ENCODE data around the gene CNNM1.

GRCh38 chr10:99369126-99369525 lies 40.0 kb downstream of the CNNM1 start:
- TF ChIP-seq GATA2 (IDR thresholded peaks at IDR 0.05; ENCODE audit: low read depth, low read length), result no peak
- TF ChIP-seq GATA3 (IDR thresholded peaks at IDR 0.05; ENCODE audit: low read depth, low read length), result no peak
